GM12874 (cell line): Measurements from ENCODE around the gene SPRY1.

ENCODE experiments used
- TF ChIP-seq, protein P1 (sequence below): IDR thresholded peaks from 2 replicates; pipeline ENCODE4 v1.5.1; 2011; ENCODE audit warnings: low read depth, mild to moderate bottlenecking, control low read depth, low read length, moderate library complexity; ENCODE audit not compliant: insufficient read depth

Gene SPRY1

DNA sequence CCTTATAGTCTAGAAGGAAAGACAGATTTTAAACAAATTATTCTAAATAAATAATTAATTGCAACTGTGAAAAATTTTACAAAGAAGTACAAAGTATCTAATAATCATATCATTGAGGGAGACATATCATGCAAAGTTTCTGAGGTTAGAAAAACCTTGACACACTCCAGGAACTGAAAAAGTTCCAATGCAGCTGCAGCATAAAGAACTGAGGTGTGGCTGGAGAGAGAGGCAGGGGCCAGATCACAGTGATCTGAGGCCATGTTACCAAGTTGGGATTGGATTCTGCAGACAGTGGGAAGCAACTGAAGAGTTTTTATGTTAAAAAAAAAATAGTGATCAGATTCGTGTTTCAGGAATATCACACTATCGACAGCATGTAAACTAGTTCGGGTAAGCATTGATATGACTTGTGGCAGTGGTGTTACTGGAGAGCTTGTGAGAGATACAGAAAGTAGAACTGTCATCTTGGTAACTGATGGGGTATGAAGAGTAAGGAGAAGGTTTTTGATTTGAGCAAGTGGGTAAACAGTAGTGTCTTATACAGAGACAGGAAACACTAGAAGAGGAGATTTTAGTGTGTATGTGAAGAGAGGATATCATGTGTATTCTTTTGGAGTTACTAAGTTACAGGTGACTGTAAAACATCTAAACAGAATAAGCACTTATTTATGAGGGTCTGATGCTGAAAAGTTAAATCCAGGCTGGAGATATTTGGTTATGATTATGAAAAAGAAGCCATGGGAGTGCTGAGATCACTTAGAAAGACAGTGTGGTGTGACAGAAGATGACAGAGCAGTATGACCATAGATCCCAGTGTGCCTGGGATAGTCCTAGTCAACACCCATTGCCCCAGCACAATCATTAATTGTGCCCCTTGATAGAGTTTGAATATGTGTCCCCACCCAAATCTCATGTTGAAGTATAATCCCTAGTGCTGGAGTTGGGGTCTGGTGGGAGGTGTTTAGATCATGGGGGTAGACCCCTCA, 15.6 kb upstream of the SPRY1 start:
- TF ChIP-seq, protein P1, sequence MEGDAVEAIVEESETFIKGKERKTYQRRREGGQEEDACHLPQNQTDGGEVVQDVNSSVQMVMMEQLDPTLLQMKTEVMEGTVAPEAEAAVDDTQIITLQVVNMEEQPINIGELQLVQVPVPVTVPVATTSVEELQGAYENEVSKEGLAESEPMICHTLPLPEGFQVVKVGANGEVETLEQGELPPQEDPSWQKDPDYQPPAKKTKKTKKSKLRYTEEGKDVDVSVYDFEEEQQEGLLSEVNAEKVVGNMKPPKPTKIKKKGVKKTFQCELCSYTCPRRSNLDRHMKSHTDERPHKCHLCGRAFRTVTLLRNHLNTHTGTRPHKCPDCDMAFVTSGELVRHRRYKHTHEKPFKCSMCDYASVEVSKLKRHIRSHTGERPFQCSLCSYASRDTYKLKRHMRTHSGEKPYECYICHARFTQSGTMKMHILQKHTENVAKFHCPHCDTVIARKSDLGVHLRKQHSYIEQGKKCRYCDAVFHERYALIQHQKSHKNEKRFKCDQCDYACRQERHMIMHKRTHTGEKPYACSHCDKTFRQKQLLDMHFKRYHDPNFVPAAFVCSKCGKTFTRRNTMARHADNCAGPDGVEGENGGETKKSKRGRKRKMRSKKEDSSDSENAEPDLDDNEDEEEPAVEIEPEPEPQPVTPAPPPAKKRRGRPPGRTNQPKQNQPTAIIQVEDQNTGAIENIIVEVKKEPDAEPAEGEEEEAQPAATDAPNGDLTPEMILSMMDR: no peak

DNA sequence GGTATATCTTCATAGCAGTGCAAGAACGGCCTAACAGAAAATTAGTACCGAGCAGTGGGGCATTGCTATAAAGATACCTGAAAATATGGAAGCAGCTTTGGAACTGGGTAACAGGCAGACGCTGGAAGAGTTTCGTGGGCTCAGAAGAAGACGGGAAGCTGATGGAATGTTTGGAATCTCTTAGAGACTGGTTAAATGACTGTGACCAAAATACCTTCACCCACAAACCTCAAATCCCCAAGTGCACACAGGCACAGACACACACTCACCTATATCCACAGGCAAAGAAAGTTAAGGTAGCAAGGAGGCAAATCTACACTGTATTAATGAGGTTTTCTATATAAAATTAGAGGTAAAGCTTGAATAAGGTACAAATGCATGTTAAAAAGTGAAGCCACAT, 14.6 kb upstream of the SPRY1 start:
- TF ChIP-seq, protein P1: no peak

DNA sequence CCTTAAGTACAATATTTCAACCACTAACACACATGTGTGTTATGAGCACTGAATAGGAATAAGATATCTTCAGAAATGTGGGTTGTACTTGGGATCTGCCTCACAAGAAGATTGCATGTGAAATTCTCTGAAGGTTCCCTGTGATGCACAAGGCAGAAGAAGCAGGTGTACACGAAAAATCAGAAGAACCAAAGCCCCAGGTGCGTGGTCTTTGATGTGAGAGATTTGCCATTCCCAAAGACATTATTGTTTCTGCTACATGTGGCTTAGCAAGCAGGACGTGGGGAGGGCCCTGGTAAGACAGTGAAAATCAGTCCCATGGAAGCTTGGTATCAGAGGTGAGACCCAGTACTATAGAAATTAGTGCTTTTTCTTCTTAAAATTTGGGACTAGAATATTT, 13.0 kb upstream of the SPRY1 start:
- TF ChIP-seq, protein P1: no peak

DNA sequence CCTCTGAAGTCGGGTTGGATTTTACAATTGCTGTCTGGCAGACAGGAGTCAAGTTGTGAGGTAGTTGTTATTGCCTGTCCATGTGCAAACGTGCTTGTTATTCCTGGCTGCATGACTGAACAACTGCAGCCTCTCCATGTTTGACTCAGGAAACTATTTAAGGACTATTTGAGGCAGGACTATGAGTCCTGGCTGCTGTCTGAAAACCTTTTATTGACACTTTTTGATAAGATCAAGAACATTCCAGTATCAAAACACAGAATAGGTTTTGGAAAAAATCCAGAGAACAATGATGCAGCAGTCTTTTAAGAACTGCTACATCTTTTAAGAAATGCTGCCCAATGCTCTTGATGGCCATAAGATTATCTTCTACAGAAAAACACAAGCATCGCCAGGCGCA, 10.0 kb upstream of the SPRY1 start:
- TF ChIP-seq, protein P1: no peak

DNA sequence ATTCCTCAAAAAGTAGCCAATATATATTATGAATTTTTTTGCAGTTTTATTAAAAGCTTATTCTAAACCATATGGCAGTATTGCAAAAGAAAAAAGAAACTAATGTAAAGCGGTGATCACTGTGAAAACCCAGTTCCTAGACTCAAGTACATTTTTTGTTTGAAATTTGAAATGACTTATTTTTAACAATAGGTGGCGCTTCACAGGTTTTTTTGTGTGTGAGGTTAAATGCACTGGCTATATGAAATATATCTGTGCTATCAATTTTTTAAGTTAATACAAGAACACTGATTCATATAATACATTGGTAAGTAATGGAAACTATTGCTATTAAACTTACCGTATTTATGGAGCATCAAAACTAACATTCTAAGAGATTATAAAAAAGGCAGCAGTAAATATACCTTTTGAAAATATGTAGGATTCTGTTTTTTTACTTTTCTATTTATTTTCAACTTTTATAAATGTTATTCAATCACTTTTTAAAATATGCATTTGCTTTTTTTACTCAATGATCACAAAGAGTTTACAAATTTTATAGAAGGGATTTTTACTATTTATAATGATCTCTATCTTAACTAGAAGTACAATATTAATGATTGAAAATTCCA, 5.6 kb upstream of the SPRY1 start:
- TF ChIP-seq, protein P1: peak; percentile 17; the same call in 1 of the 2 replicates

DNA sequence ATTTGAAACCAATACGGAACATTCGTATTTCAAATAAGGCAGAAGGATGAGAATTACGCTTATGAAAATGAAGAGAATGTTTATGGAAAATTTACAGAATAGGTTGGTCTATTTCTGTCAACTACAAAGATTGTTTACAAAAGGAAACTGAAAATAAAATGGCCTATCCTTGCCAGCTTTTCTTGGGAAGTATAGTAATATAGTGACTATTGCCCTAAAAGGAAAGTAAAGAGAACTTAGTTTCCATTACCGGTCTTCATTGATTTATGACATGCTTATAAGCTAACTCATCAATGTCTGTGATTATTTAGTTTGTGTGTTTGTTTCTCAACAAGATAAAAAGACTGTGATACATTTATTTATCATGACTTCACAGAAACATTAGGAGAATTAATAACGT, 2.9 kb upstream of the SPRY1 start:
- TF ChIP-seq, protein P1: no peak
